NCI-H187 treated with DMSO at 0.1 percent for 48 hours (cell line): Measurements from ENCODE around the gene RNASE7.

Source experiments
- DNase-seq: peaks from one replicate; lab custom pipeline; 2025; lab: John Stamatoyannopoulos, UW

The RNASE7 gene

DNA sequence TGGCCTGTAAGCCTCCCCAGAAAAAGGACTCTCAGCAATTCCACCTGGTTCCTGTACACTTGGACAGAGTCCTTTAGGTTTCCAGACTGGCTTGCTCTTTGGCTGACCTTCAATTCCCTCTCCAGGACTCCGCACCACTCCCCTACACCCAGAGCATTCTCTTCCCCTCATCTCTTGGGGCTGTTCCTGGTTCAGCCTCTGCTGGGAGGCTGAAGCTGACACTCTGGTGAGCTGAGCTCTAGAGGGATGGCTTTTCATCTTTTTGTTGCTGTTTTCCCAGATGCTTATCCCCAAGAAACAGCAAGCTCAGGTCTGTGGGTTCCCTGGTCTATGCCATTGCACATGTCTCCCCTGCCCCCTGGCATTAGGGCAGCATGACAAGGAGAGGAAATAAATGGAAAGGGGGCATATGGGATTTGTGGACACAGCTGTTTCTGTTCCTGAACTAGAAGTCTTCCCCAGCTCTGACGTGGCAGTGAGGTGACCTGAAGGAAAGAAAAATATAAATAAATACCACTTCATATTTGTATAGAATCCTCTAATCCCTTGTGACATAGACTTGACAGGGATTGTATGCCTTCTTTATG, 1.3 kb downstream of the RNASE7 start:
- no peak for DNase-seq

DNA sequence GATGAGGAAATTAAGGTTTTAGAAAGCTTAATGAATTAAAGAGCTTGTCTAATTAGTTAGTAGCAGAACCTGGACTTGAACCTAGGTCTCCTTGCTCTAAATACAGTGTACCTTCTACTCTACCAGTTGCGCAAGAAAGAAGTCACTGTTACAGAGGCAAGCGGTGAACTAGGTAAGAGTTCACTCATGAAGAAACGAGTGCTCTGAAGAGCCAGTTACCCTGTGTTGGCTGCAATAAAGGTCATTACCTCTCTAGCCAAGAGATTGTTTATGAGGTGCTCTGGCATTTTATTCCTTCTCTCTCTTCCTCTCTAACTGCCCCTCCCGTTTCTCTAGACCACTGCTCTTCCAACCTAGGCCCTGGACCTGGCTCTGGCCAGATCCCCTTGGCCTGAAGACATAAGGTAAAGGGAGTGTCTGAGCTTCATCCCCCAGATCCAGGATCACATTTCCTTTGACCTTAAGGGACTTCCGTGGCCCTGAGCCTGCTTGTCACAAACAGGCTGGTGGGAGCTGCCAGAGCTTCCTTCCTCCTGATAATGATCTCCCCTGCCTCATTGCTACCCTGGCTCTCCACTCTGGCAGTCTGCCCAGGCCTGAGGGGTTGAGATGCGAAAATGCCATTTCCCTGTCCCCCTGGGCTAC, 1.9 kb downstream of the RNASE7 start:
- no peak for DNase-seq

DNA sequence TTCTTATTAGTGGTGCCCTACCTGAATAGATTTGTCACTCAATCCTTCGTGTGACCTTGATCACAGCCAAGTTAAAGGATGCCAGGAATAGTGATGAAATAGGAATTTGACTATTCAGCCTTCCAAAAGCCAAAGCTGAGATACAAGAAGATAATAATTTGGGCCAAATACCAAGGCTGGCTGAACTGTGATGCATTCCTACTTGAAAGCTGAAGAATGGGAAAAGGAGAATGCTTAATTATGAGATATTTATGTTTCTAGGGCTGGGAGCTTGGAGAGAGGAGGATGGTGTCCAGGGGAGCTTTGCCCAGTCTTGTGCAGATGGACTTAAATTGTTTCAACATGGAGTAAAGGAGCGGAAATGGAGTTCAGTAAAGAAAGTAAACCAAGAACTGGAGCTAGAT, 5.2 kb downstream of the RNASE7 start:
- no peak for DNase-seq

DNA sequence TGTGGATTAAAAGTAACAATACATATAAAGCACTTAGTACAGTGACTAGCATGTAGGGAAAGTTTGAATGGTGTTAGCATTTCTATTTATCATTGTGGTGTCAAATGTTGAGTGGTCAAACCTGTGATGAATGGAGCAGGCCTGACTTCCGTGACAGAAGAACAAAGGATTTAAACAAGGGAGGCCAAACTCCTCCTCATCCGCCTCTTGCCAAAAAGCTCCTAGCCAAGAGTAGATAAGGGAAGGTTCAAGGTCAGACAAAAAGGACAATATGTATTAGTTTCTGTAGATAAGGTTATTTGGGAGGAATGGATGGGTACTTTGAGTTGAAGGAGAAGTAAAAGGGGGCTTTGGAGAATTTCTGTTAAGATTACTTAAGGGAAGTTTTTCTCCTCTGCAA, 6.5 kb downstream of the RNASE7 start:
- no peak for DNase-seq

DNA sequence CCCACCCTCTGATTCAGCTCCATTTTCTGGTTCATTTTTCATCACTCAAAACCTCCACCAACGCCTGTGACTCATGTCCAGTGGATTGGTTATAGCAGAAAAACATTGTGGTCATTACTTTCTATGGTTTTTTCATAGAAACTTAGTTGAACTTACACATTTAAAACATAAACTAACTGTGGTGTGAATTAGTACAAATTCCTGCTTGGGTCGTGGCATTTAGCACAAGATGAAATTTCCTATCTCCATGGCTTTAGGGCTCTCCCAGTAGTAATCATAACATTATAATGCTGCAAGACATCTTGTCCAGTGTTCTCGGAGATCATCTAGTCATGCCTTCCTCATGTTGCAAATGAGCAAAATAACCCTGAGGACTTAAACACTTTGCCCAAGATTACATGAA, 7.1 kb downstream of the RNASE7 start:
- DNase-seq: no peak

DNA sequence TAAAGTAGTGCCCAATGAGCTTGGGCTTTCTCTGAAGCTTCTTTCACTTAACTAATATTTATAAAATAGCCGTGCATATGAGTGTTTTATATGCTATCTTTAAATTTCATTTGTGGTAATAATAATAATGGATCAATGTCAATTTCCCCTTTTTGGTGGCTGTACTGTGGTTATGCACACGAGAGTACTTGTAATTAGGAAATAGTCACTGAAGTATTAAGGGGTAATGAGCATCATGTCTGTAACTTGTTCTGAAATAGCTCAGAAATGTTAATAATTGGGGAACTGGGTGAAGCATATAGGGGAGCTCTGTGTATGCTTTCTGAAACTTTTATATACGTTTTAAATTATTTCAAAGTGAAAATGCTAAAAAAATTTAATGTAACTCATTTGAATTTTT, 8.4 kb downstream of the RNASE7 start:
- no peak for DNase-seq

DNA sequence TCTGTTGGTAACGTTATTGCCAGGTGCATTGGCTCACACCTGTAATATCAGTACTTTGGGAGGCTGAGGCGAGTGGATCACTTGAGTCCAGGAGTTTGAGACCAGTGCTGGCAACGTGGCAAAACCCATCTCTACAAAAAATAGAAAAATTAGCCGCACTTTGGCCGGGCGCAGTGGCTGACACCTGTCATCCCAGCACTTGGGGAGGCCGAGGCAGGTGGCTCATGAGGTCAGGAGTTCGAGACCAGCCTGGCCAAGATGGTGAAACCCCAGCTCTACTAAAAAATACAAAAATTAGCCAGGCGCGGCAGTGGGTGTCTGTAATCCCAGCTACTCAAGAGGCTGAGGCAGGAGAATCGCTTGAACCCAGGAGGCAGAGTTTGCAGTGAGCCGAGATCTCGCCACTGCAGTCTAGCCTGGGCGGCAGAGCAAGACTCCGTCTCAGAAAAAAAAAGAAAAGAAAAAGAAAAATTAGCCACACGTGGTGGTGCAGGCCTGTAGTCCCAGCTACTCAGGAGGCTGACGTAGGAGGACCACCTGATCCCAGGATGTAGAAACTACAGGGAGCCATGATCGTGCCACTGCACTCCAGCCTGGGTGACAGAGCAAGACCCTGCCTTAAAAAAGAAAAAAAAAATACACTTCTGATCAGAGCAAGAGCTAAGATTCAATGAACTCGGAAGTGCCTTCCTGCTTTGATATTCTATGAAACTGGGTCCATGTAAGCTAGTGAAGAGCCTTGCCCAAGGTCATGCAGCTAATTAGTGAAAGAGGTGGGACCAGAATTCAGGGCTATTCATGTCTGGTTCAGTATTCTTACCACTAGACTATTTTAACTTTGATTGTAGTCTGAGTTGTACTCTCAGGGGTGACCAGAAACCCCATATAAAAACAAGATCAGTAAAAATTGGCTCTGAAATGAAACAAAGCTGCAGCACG, 11.3 kb downstream of the RNASE7 start:
- DNase-seq: no peak

DNA sequence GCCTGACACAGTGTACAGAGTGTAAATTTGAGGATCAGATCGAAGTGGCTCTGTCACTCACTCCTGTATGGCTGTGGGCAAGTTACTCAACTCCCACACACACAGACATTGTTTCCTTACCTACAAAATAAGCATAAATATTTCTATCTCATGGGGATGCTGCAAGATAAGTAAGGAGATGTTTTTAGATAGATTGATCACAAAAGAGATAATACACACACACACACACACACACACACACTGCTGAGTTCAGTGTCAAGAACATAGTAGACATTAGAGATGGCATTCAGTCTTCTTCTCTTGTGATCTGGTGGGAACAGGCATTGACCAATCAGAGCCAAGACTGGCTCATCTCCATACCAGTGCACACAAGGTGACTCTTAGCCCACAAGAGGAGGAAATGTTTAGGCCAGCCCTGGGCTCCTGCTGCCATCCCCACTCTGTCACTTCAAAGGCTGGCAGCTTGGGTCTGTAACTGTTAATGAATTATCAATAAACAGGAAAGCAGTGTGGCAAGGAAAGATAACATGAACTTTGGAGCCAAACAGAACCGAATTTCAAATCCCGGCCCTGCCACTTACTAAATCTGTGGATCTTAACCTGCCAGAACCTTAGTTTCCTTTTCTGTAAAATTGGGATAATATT, 12.1 kb downstream of the RNASE7 start:
- DNase-seq: no peak

DNA sequence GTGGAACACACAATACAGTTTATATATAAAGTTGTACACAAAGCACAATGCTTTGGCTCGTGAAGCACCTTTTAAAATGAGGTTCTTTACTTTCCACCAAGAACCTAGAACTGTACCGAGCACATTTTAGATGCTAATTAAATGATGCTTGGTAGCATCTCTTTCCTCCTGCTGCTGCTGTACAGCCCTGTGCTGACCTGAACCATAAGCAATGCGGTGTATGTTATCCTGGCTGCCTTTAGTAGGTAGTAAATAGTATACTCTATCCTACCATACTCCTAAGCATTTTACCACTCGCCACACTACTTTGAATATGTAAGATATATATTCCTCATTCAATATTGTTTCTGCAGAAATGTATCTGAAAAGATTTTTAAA, 12.6 kb downstream of the RNASE7 start:
- no peak for DNase-seq

DNA sequence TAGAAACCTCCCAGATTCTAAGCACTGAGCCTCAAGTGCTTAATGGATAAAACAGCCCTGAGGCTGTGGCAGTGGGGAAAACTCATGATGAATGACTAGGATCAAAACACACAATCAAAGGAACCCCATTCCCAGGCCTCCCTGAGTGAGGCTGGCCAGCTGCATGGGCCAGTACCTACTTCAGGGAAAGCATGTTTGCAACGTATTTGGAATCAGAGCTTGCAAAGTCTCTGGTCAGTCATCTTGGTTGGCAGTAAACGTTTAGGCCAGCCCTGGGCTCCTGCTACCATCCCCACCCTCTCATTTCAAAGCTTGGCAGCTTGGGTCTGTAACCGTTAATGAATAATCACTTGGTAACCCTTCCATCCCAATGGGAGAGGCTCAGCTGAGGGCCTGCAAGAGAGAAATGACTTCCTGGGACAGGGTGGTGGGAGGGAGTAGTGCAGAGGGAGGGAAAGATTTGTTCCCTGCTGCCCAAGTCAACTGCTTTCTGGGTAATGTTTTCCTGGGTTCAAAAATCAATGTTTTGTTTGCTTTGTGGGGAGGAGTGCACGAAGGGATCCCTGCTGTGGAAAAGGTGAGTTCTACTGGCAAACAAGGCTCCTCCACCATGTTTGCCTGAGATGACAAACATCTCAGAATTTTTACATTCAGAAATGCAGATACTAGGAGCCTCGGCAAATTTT, 13.4 kb downstream of the RNASE7 start:
- DNase-seq: no peak

DNA sequence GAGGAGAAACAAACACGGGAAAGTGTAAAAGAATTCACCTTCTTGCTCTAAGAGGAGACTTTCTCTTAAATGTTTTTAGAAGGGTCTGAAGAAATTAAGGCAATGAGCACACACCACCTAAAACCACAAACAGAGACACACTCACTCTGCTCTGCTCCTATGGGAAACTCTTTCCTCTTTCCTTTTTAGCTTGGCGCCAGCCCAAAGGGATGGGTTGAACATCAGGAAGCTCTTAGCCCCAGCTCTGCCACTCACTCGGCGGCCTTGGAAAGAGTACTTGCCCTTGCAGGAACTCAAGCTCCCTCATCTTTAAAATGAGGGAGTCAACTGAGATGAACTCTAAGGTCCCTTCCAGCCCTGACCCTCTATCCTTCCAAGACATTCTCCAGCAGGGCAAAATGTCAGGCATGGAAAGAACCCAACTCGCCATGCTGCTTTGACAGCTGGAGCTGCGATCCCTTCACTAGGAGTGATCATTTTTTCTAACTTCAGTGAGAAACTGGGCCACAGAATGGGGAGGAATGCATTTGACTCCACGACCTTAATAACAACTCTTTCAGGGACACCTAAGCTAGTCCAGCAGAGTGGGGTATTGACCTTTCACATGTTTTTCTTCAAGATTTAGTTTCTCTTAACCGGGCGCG, 14.5 kb downstream of the RNASE7 start:
- no peak for DNase-seq

DNA sequence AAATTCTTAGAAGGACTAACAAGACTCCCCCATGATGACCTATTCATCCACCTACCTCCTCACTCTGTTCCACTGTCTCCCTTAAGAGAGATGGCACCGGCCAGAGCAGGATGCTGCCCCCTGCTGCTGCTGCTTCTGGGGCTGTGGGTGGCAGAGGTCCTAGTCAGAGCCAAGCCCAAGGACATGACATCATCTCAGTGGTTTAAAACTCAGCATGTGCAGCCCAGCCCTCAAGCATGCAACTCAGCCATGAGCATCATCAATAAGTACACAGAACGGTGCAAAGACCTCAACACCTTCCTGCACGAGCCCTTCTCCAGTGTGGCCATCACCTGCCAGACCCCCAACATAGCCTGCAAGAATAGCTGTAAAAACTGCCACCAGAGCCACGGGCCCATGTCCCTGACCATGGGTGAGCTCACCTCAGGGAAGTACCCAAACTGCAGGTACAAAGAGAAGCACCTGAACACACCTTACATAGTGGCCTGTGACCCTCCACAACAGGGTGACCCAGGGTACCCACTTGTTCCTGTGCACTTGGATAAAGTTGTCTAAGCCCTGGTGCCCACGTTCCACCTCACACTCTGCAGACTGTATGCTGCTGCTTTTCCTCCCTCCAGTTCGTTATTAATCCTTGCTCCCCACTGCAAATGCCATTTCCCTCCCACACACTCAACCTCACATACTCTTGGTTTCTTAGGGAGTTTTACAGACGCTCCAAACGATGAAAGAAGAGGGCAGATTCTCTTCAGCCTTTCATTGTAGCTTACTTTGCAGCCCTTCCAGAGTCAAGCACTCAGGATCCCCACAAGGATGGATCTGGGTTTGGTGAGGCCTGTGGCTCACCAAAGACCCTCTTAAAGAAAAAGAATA, 15.9 kb downstream of the RNASE7 start, which contains the start of gene RNASE8:
Gene RNASE8 (plus strand): TSS at position 20 of the 873 bp plus-strand sequence. CDS start 71 bp downstream, at position 91.
- no peak for DNase-seq

DNA sequence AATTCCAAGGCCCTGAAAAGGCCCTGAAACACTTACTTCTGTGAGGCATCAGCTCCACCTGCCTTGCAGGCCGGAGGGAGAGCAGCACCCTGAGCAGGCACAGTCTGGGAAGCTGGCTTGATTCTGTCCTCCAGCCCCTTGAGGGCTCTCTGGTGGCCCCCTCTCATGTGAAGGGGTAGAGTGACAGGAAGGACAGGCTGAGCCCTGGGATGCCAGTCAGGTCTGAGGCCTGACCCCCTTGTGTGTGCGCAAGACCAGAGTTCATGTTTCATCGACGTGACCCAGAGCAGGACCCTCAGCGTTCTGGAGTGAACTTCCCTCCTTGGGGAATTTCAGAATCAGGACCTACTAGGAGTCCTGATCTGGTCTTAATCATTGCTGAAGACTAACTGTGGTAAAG, 16.7 kb downstream of the RNASE7 start:
- no peak for DNase-seq

DNA sequence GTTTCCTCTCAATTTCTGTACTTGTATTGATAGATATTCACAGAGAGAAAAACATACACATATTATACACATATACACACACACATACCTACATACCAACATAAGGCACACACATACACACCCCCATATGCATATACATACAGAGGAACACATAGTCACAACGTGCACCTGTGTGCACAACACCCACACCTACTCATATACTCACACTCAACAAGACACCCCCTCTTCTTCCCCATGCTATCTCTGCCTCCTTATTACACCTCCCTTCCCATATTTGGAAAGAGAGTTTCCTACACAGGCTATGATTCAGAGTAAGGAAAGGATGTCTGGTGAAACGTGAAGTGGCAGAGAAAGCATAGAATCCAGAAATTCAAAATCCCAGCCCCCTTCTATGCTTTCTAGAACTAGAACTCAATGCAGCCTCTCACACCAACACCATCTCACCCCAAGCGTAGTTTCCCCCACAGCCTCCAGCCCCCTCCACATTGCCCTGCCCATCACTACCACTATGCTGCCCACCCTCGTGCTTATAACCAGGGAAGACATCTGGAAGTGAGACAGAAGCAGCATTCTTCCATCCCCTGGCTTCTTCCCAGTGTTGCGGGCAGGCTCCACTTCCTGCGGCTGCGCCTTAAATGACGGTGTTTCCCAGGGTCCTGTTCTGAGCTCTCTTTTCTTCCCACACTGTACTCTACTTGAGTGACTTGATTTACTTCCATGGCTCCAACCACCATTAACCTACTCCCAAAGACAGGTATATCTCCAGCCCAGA, 17.9 kb downstream of the RNASE7 start:
- no peak for DNase-seq

DNA sequence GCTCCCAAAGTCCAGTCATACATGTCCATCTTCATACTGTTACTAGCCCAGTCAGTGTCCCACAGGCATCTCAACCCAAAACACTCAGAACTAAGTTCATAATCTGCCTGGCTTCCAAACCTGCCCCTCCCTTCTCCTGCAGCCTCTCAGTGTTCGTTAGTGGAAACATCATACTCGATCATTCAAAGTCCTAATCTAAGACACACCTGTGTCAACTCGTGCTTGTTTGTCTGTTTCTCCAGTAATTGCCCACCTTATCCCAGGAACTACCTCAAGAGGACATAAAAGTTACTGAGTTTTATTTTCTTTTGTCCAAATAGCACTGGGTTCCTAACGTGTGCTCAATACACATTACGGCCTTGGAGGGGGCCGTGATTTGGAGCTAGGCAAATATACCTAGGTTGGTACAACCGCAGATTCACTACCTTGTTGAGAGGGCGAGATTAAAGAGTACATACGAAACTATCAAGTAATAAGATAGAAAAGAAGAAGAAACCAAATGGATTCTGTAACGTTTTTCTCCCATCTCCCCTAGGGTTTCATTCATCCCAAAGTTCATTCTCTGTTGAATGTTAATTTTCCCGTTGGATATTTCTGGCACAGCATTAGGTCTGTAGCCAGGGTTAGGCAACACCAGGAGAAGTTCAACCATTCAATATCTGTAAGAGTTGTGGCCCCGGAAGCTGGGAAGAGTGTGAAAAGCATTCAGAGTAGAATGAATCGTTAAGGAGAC, 18.6 kb downstream of the RNASE7 start:
- no peak for DNase-seq

DNA sequence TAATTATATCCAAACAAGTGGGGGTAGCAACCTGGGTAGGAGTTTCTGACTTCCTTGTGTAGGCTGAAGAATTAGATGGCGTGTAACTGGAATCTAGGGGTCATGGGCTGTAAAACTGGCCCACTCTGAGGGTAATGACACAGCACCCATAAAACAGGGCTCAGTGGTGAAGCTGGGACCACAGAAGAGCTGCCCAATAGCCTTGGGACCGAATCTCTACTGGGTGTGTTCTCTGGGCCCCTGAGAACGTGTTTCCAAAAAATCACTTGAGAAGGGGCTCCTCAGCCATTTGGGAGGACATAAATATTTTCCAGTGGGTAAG, 19.1 kb downstream of the RNASE7 start:
- DNase-seq: no peak

DNA sequence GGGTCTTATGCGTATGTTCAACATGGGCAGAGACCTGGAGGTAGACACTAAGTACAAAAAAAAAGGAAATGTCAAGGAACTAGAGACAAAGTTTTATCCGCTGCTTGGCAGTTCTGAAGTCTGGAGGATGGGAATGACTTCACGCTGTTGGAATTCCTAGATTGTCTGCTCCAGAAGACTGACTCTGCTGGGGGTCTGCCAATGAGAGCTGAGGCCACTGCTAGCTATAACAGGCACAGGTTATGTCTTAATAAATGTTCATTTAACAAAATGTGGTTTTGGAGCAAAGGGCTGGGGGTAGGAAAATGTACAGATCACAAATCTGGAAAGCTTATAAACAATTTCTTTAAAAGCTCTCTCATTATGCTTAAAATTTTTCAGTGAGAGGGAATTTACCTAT, 21.3 kb downstream of the RNASE7 start:
- DNase-seq: no peak

DNA sequence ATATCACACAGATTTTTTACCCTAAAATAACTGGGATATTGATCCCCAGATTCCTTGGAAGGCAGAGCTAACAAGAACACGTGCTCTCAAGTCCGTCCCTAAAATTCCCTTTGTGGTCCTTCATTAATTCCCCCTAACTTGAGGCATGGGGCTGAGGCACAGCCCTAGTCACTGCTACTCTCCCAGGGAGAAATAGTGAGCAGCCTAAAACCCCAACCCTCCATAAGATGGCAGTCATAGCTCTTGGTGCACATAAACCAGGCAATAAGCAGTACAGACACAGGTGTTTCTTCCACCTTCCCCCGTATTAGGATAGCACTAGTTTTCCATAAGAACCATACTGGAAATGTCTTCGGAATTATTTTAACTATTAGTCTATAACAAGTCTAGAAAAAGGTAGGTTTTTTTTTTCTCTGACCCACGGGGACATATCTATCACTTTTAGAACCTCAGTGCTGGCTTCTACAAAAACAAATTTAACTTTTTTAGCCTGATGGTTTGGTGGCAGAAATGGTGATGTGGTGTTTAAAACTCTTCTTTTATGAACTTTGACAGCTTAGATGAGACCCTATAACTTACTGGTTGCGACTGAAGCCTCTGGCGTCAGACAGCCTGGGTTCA, 24.8 kb downstream of the RNASE7 start:
- no peak for DNase-seq
